ENCODE results near the gene SND1.

The SND1 gene

GRCh38 chr7:127993317-127993716, 341.3 kb downstream of the SND1 start:
- DNase-seq (ENCODE audit: low spot score) (no peak), ATAC-seq (ENCODE audit: low read depth) (no peak)
- no peaks in the 10 kb centered on the region for H3K27me3 ChIP-seq (ENCODE audit: insufficient read depth, poor library complexity, severe bottlenecking)
- H3K4me3 ChIP-seq (ENCODE audit: severe bottlenecking): no peak overlapping the region
- H3K4me1 ChIP-seq (ENCODE audit: insufficient read depth, poor library complexity, severe bottlenecking): no peaks in the 10 kb centered on the region
- H3K27ac ChIP-seq (ENCODE audit: poor library complexity, severe bottlenecking): no peak overlapping the region
- no peaks in the 10 kb centered on the region for H3K9me3 ChIP-seq (ENCODE audit: severe bottlenecking)
- no peak for TF ChIP-seq CTCF (IDR thresholded peaks at IDR 0.05; ENCODE audit: poor library complexity, severe bottlenecking)
- peaks cover 49% of the 10 kb centered on the region for H3K36me3 ChIP-seq (ENCODE audit: low read depth)

- Histone ChIP-seq H3K9me3 (ENCODE audit: severe bottlenecking) (no peaks in the 10 kb centered on the region), H3K4me1 (ENCODE audit: insufficient read depth, poor library complexity, severe bottlenecking) (no peaks in the 10 kb centered on the region), H3K36me3 (ENCODE audit: low read depth) (peaks cover 49% of the 10 kb centered on the region), H3K27me3 (ENCODE audit: insufficient read depth, poor library complexity, severe bottlenecking) (no peaks in the 10 kb centered on the region), H3K27ac (ENCODE audit: poor library complexity, severe bottlenecking) (no peak overlapping the region), H3K4me3 (ENCODE audit: severe bottlenecking) (no peak overlapping the region)
- no peak for TF ChIP-seq CTCF (IDR thresholded peaks at IDR 0.05; ENCODE audit: poor library complexity, severe bottlenecking)
- no peak for DNase-seq (ENCODE audit: low spot score)
- no peak for ATAC-seq (ENCODE audit: low read depth)
These were observed 342.0 kb downstream of the SND1 start for GRCh38 chr7:127993987-127994386.

- H3K36me3 ChIP-seq (ENCODE audit: low read depth): peaks cover 49% of the 10 kb centered on the region
- H3K4me1 ChIP-seq (ENCODE audit: insufficient read depth, poor library complexity, severe bottlenecking): no peaks in the 10 kb centered on the region
- no peak for TF ChIP-seq CTCF (IDR thresholded peaks at IDR 0.05; ENCODE audit: poor library complexity, severe bottlenecking)
- H3K9me3 ChIP-seq (ENCODE audit: severe bottlenecking): no peaks in the 10 kb centered on the region
- H3K4me3 ChIP-seq (ENCODE audit: severe bottlenecking): no peak overlapping the region
- H3K27ac ChIP-seq (ENCODE audit: poor library complexity, severe bottlenecking): no peak overlapping the region
- H3K27me3 ChIP-seq (ENCODE audit: insufficient read depth, poor library complexity, severe bottlenecking): no peaks in the 10 kb centered on the region
- DNase-seq (ENCODE audit: low spot score): no peak
- ATAC-seq (ENCODE audit: low read depth): no peak
These were observed 343.3 kb downstream of the SND1 start for GRCh38 chr7:127995156-127995880.

GRCh38 chr7:127995881-127996215, 343.9 kb downstream of the SND1 start:
- no peaks in the 10 kb centered on the region for H3K9me3 ChIP-seq (ENCODE audit: severe bottlenecking)
- H3K27ac ChIP-seq (ENCODE audit: poor library complexity, severe bottlenecking): no peak overlapping the region
- TF ChIP-seq CTCF (IDR thresholded peaks at IDR 0.05; ENCODE audit: poor library complexity, severe bottlenecking): no peak
- no peak overlapping the region for H3K4me3 ChIP-seq (ENCODE audit: severe bottlenecking)
- H3K36me3 ChIP-seq (ENCODE audit: low read depth): peaks cover 46% of the 10 kb centered on the region
- ATAC-seq (ENCODE audit: low read depth) (no peak), DNase-seq (ENCODE audit: low spot score) (no peak)
- no peaks in the 10 kb centered on the region for H3K27me3 ChIP-seq (ENCODE audit: insufficient read depth, poor library complexity, severe bottlenecking)
- H3K4me1 ChIP-seq (ENCODE audit: insufficient read depth, poor library complexity, severe bottlenecking): no peaks in the 10 kb centered on the region

GRCh38 chr7:127996253-127997071, 344.5 kb downstream of the SND1 start:
- Histone ChIP-seq H3K27ac (ENCODE audit: poor library complexity, severe bottlenecking) (no peak overlapping the region), H3K27me3 (ENCODE audit: insufficient read depth, poor library complexity, severe bottlenecking) (no peaks in the 10 kb centered on the region), H3K4me1 (ENCODE audit: insufficient read depth, poor library complexity, severe bottlenecking) (no peaks in the 10 kb centered on the region), H3K9me3 (ENCODE audit: severe bottlenecking) (no peaks in the 10 kb centered on the region), H3K36me3 (ENCODE audit: low read depth) (peaks cover 40% of the 10 kb centered on the region), H3K4me3 (ENCODE audit: severe bottlenecking) (no peak overlapping the region)
- no peak for TF ChIP-seq CTCF (IDR thresholded peaks at IDR 0.05; ENCODE audit: poor library complexity, severe bottlenecking)
- no peak for ATAC-seq (ENCODE audit: low read depth)
- DNase-seq (ENCODE audit: low spot score): no peak
